Nephron (organoid): ENCODE data around the gene ITPKC.

Experiments
- H3K27ac Mint-ChIP-seq, 3 experiments: 2 replicates each; pipeline ENCODE4 v1.8.0; 2020; ENCODE audit warnings: mixed read lengths in 3 of 3, mild to moderate bottlenecking in 2 of 3, moderate library complexity in 1 of 3
- H3K27me3 Mint-ChIP-seq: 2 replicates; pipeline ENCODE4 v1.8.0; 2021; ENCODE audit warnings: low read depth, mild to moderate bottlenecking, moderate library complexity, mixed read lengths
- H3K36me3 Mint-ChIP-seq: 2 replicates; pipeline ENCODE4 v1.8.0; 2020; ENCODE audit warnings: low read depth, mixed read lengths
- H3K4me1 Mint-ChIP-seq: 2 replicates; pipeline ENCODE4 v1.8.0; 2020; ENCODE audit warnings: mixed read lengths
- H3K4me3 Mint-ChIP-seq, 3 experiments: 2 replicates each; pipeline ENCODE4 v1.8.0; 2020; ENCODE audit warnings: mild to moderate bottlenecking in 3 of 3, mixed read lengths in 3 of 3, moderate library complexity in 2 of 3
- H3K9me3 Mint-ChIP-seq: 2 replicates; pipeline ENCODE4 v1.8.0; 2020; ENCODE audit warnings: mixed read lengths
- CTCF ChIP-seq, 3 experiments: fragments of 200-600 bp; sonication (generic); IDR thresholded peaks; one replicate each; pipeline ENCODE4 v1.5.0; 2021; ENCODE audit warnings: antibody characterized with exemption in 3 of 3; ENCODE audit not compliant: unreplicated experiment in 3 of 3

ITPKC gene

GRCh38 chr19:40745402-40745780 lies 28.5 kb downstream of the ITPKC start:
- no peak for TF ChIP-seq CTCF (IDR thresholded peaks at IDR 0.05; ENCODE audit: unreplicated experiment in 3 of 3)
- no peaks in the 10 kb centered on the region for H3K27me3 Mint-ChIP-seq
- peak overlapping the region in 2 of 3 experiments; percentile 74 to 85 for H3K27ac Mint-ChIP-seq
- no peak overlapping the region for H3K4me3 Mint-ChIP-seq
- H3K36me3 Mint-ChIP-seq, result no peaks in the 10 kb centered on the region
- no peaks in the 10 kb centered on the region for H3K9me3 Mint-ChIP-seq
- H3K4me1 Mint-ChIP-seq, result peaks cover 14% of the 10 kb centered on the region

GRCh38 chr19:40747536-40747935 lies 30.6 kb downstream of the ITPKC start:
- TF ChIP-seq CTCF (IDR thresholded peaks at IDR 0.05; ENCODE audit: unreplicated experiment in 3 of 3), result no peak
- H3K9me3 Mint-ChIP-seq, result no peaks in the 10 kb centered on the region
- H3K27ac Mint-ChIP-seq, result no peak overlapping the region
- H3K4me1 Mint-ChIP-seq, result peaks cover 18% of the 10 kb centered on the region
- H3K4me3 Mint-ChIP-seq, result peak overlapping the region in 1 of 3 experiments; percentile 56
- no peaks in the 10 kb centered on the region for H3K27me3 Mint-ChIP-seq
- H3K36me3 Mint-ChIP-seq, result peaks cover 1% of the 10 kb centered on the region

GRCh38 chr19:40750058-40750873 lies 33.4 kb downstream of the ITPKC start, which contains the start of gene ACTMAP:
Gene ACTMAP, minus strand, starts transcription at chr19:40750477. Its CDS starts 674 bp downstream, at chr19:40749803.
- peak within 1 kb of the TSS; percentile 95 to 99 (median 95) for H3K4me3 Mint-ChIP-seq
- H3K36me3 Mint-ChIP-seq, result peaks cover 14% of the 10 kb centered on the region
- H3K27ac Mint-ChIP-seq, result peak within 1 kb of the TSS; percentile 90 to 98 (median 97)
- no peaks in the 10 kb centered on the region for H3K27me3 Mint-ChIP-seq
- H3K9me3 Mint-ChIP-seq, result no peaks in the 10 kb centered on the region
- peaks cover 31% of the 10 kb centered on the region for H3K4me1 Mint-ChIP-seq
- no peak for TF ChIP-seq CTCF (IDR thresholded peaks at IDR 0.05; ENCODE audit: unreplicated experiment in 3 of 3)

- H3K27ac Mint-ChIP-seq, result peak within 1 kb of the TSS; percentile 90 to 98 (median 97)
- peaks cover 31% of the 10 kb centered on the region for H3K4me1 Mint-ChIP-seq
- TF ChIP-seq CTCF (IDR thresholded peaks at IDR 0.05; ENCODE audit: unreplicated experiment in 3 of 3), result no peak
- peak within 1 kb of the TSS; percentile 95 to 99 (median 95) for H3K4me3 Mint-ChIP-seq
- no peaks in the 10 kb centered on the region for H3K9me3 Mint-ChIP-seq
- H3K27me3 Mint-ChIP-seq, result no peaks in the 10 kb centered on the region
- peaks cover 19% of the 10 kb centered on the region for H3K36me3 Mint-ChIP-seq
Measured at GRCh38 chr19:40750874-40751537, 34.1 kb downstream of the ITPKC start, which contains the start of gene SNRPA. Gene SNRPA, plus strand, starts transcription at chr19:40751203. Its CDS starts 206 bp downstream, at chr19:40751409.

- Mint-ChIP-seq H3K9me3 (no peaks in the 10 kb centered on the region), H3K36me3 (peaks cover 29% of the 10 kb centered on the region), H3K4me3 (peak overlapping the region; percentile 95 to 99 (median 95)), H3K27me3 (no peaks in the 10 kb centered on the region), H3K4me1 (peaks cover 31% of the 10 kb centered on the region), H3K27ac (peak overlapping the region in 2 of 3 experiments; percentile 79 to 98)
- TF ChIP-seq CTCF (IDR thresholded peaks at IDR 0.05; ENCODE audit: unreplicated experiment in 3 of 3), result no peak
Measured at GRCh38 chr19:40752257-40752781, 35.4 kb downstream of the ITPKC start.
